Effector memory CD4-positive, alpha-beta T cell (primary cell): ENCODE data around the gene VAC14.

ENCODE experiments used
- DNase-seq, 3 donors: peaks; one replicate each; pipeline ENCODE4 v3.0.0-alpha.2; 2020
- H3K27ac ChIP-seq: 2 replicates; pipeline ENCODE4 v1.7.0; 2013; ENCODE audit warnings: mild to moderate bottlenecking, low read length, moderate library complexity; ENCODE audit not compliant: insufficient read depth, poor library complexity, severe bottlenecking
- H3K27me3 ChIP-seq: replicated peaks from 2 replicates; pipeline ENCODE4 v1.7.0; 2013; ENCODE audit warnings: mild to moderate bottlenecking, low read length; ENCODE audit not compliant: insufficient read depth, control insufficient read depth, poor library complexity, severe bottlenecking
- H3K36me3 ChIP-seq: 2 replicates; pipeline ENCODE4 v1.7.0; 2013; ENCODE audit warnings: mild to moderate bottlenecking, low read length, moderate library complexity; ENCODE audit not compliant: control insufficient read depth, insufficient read depth
- H3K4me1 ChIP-seq: 2 replicates; pipeline ENCODE4 v1.7.0; 2013; ENCODE audit warnings: low read length, mild to moderate bottlenecking; ENCODE audit not compliant: control insufficient read depth, insufficient read depth, poor library complexity, severe bottlenecking
- H3K4me3 ChIP-seq: 2 replicates; pipeline ENCODE4 v1.7.0; 2013; ENCODE audit warnings: low read length, low read depth, mild to moderate bottlenecking; ENCODE audit not compliant: insufficient read depth, poor library complexity, severe bottlenecking
- H3K9me3 ChIP-seq: 2 replicates; pipeline ENCODE4 v1.7.0; 2013; ENCODE audit warnings: mild to moderate bottlenecking, low read length, moderate library complexity; ENCODE audit not compliant: control insufficient read depth

The VAC14 gene

DNA sequence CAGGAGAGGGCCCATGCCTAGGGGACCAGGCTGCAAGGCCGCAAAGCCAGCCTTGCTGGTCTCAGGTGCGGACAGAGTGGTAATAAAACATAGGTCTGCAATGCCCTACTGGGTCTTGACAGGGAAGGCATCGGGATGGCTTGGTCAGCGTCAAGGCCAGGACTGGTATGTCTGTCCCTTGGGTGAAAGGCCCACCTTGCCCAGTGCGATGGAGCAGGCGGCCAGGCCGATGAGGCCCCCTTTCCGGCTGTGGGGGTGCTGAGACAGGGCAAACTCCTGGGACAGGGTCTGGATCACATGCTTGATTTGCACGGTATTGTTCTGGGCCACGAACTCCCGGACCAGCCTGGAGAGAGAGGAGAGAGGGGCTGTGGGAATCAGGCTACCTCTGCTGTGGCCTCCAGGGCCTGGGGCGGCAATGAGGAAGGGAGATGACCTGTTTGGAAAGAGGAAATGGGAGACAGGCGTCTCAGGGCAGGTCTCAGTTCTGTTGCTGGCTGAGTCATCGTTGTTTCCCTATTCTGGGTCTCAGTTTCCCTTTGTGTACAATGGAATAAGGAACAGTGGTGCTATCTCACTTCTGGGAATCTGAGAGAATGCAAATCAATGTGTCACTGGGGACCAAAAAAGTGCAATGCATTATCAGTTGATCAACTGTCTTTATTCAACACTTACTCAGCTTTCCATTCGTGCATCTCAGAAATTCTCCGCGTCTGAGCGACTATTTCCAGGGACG lies 14.8 kb downstream of the VAC14 start:
- Histone ChIP-seq H3K9me3 (no peaks in the 10 kb centered on the region), H3K4me1 (no peaks in the 10 kb centered on the region), H3K27ac (no peak overlapping the region), H3K4me3 (no peak overlapping the region), H3K27me3 (no peaks in the 10 kb centered on the region), H3K36me3 (peaks cover 54% of the 10 kb centered on the region)
- DNase-seq: no peak

DNA sequence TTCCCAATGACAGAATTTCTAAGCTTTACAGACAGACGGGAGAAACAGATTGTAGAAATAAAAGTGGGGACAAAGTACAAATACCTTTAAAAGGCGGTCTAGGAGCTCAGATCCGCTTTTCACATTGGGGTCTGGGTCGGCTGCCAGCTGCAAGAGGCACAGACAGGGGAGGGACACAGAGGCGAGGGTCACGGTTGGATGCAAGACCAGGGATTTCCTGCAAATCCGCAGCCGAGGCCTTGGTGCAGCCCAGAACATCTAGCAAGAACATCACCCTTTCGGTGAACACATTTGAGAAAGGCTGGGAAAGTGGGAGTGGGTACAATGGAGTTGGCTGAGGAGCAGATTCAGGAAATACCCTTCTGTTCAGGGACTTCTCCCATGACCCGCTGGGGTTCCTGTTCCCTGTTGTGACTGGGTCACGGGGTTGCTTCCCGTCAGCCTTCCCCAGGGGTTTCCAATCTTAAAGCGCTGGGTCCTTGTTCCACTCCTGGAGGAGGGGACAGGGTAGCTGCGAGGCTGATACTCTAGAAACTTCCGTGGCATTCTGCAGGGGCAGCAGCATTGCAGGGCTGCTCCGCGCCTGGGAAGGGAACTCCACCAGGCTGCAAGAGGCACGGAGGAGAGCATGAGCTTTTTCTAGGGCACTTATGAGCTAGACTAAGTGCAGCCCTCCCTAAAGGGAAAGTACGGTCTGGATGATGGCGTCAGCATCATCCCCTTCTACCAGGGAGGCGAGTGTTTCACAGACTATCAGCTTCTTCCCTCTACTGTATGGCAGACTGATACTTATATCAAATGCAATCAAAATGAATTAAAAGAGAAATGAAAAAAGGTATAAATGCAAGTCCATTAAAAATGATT lies 16.0 kb downstream of the VAC14 start:
- Histone ChIP-seq H3K27me3 (no peaks in the 10 kb centered on the region), H3K36me3 (peaks cover 67% of the 10 kb centered on the region), H3K4me1 (no peaks in the 10 kb centered on the region), H3K27ac (no peak overlapping the region), H3K9me3 (no peaks in the 10 kb centered on the region), H3K4me3 (no peak overlapping the region)
- no peak for DNase-seq

DNA sequence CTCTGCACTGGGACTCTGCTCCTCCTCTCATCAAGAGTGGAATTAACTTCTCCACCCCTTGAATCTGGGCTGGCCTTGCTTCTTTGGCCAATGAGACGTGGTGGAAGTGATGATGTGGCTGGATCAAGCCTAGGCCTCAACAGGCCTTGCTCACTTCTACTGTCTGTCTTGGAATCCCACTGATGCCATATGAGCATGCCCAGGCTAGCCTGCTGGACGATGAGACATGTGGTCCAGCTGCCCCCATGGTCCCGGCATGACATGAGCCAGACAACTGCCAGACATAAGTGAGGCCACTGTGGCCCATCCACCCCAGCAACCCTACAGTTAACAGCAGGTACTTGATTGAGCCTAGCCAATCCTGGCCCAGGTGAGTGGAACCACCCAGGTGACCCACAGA lies 18.7 kb downstream of the VAC14 start:
- H3K4me3 ChIP-seq: no peak overlapping the region
- no peaks in the 10 kb centered on the region for H3K27me3 ChIP-seq
- no peak overlapping the region for H3K27ac ChIP-seq
- H3K9me3 ChIP-seq: no peaks in the 10 kb centered on the region
- no peak for DNase-seq
- peaks cover 89% of the 10 kb centered on the region for H3K36me3 ChIP-seq
- H3K4me1 ChIP-seq: no peaks in the 10 kb centered on the region

DNA sequence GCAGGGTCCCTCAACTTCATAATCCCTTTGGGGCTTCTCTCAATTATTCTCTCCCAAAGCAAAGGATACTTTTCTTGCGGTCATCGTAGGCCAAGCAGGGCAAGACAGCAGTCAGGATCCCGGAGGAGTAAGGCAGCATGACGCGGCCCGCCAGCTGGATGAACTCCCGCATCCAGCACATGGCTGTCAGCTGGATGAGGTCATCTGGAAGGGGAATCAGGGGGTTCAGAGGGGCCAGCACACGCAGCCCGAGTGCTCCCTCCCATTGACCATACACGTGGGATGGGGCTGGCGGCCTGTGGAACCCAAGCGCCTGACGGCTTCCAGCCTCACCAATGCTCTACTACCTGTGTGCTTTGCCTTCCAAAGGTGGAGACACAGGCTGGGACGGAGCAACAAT lies 19.2 kb downstream of the VAC14 start:
- peaks cover 92% of the 10 kb centered on the region for H3K36me3 ChIP-seq
- H3K4me3 ChIP-seq: no peak overlapping the region
- no peaks in the 10 kb centered on the region for H3K9me3 ChIP-seq
- H3K4me1 ChIP-seq: no peaks in the 10 kb centered on the region
- H3K27me3 ChIP-seq: no peaks in the 10 kb centered on the region
- H3K27ac ChIP-seq: no peak overlapping the region
- no peak for DNase-seq

GRCh38 chr16:70780546-70780945 lies 20.4 kb downstream of the VAC14 start:
- DNase-seq: no peak
- no peaks in the 10 kb centered on the region for H3K4me1 ChIP-seq
- H3K4me3 ChIP-seq: no peak overlapping the region
- H3K9me3 ChIP-seq: no peaks in the 10 kb centered on the region
- peaks cover 90% of the 10 kb centered on the region for H3K36me3 ChIP-seq
- no peaks in the 10 kb centered on the region for H3K27me3 ChIP-seq
- no peak overlapping the region for H3K27ac ChIP-seq

- H3K36me3 ChIP-seq: peaks cover 79% of the 10 kb centered on the region
- no peak overlapping the region for H3K4me3 ChIP-seq
- H3K27ac ChIP-seq: no peak overlapping the region
- no peaks in the 10 kb centered on the region for H3K27me3 ChIP-seq
- H3K4me1 ChIP-seq: no peaks in the 10 kb centered on the region
- DNase-seq: no peak
- no peaks in the 10 kb centered on the region for H3K9me3 ChIP-seq
These were observed 21.6 kb downstream of the VAC14 start for GRCh38 chr16:70779361-70779760.

DNA sequence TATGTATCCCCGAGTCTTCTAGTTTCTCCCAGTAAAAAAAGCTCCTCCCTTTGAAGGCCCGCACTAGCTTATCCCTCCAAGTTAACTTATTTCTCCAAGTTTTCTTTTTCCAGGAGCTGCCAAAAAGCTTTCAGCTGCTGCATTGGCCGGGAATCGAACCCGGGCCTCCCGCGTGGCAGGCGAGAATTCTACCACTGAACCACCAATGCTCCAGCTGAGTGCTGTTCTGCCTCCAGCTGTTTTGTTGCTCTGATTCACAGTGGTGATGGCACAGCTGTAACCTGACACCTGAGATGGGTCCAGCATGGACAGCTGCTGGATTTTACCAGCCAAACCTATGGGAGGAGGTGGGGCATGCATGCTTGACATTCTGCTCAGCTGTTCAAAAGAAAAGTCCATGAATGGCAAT lies 22.1 kb downstream of the VAC14 start:
- no peak overlapping the region for H3K4me3 ChIP-seq
- no peak for DNase-seq
- H3K9me3 ChIP-seq: no peaks in the 10 kb centered on the region
- no peak overlapping the region for H3K27ac ChIP-seq
- H3K4me1 ChIP-seq: no peaks in the 10 kb centered on the region
- H3K36me3 ChIP-seq: peaks cover 78% of the 10 kb centered on the region
- no peaks in the 10 kb centered on the region for H3K27me3 ChIP-seq

DNA sequence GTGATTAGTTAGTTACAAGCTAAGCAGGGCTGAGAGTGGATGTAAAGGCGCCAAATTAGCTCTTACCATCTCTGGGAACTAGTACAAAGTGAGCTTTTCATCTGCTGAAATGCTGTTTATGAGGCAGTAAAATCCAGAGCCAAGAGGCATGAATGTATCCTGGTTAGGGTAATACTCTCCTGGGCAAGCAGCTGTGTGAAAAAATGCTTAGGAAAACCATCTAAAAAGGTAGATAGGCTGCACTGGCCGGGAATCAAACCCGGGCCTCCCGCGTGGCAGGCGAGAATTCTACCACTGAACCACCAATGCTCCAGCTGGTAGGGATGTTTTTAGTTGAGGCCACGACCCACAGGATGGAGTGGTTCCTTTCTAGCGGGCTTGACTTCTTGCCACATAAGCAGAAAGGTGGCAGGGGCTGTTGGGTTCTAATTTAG lies 23.0 kb downstream of the VAC14 start:
- no peak for DNase-seq
- Histone ChIP-seq H3K27ac (no peak overlapping the region), H3K36me3 (peaks cover 75% of the 10 kb centered on the region)

GRCh38 chr16:70777496-70777895 lies 23.5 kb downstream of the VAC14 start:
- no peak for DNase-seq
- Histone ChIP-seq H3K27ac (no peak overlapping the region), H3K4me3 (no peak overlapping the region), H3K4me1 (no peaks in the 10 kb centered on the region), H3K27me3 (no peaks in the 10 kb centered on the region), H3K36me3 (peaks cover 75% of the 10 kb centered on the region), H3K9me3 (no peaks in the 10 kb centered on the region)

More for the DNA sequence above, 23.0 kb downstream of the VAC14 start:
- H3K27me3 ChIP-seq: no peaks in the 10 kb centered on the region
- no peak overlapping the region for H3K4me3 ChIP-seq
- no peaks in the 10 kb centered on the region for H3K4me1 ChIP-seq
- no peaks in the 10 kb centered on the region for H3K9me3 ChIP-seq

DNA sequence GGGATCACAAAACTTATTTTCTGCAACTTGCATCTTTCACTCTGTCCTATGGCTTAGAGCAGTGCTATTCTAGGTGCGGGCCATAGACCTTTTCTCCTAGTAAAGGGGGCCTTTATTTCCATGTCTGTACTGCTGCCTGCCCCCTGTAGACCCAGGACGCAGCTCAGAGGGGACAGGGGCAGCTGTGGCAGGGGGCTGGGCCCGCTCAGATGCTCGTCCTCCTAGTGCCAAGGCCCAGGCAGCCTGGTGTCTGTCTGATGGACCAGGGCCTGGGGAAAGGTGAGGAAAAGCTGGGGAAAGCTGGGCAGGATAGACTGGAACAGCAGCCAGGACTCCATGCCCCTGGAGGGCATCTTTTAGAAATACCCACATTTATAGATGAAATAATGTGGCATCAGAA lies 25.6 kb downstream of the VAC14 start:
- Histone ChIP-seq H3K27ac (no peak overlapping the region), H3K4me3 (no peak overlapping the region), H3K36me3 (peaks cover 72% of the 10 kb centered on the region), H3K27me3 (no peaks in the 10 kb centered on the region), H3K9me3 (no peaks in the 10 kb centered on the region), H3K4me1 (no peaks in the 10 kb centered on the region)
- no peak for DNase-seq
